Mesenchymal stem cell (in vitro differentiated cells and primary cell): ENCODE data around the gene JMJD7.

ENCODE experiments used
- DNase-seq: peaks from one replicate; pipeline ENCODE4 v3.0.0-alpha.2; 2013
- H2AFZ ChIP-seq: one replicate; pipeline ENCODE4 v1.6.1; 2013; ENCODE audit warnings: low read depth, mild to moderate bottlenecking, control low read depth, inconsistent platforms, low read length, moderate library complexity
- H2AK5ac ChIP-seq: 2 replicates; pipeline ENCODE4 v1.6.1; 2013; ENCODE audit warnings: low read length, moderate library complexity, mild to moderate bottlenecking, inconsistent platforms; ENCODE audit not compliant: severe bottlenecking
- H2BK120ac ChIP-seq: one replicate; pipeline ENCODE4 v1.6.1; 2013; ENCODE audit warnings: low read depth, mild to moderate bottlenecking, inconsistent platforms, low read length, moderate library complexity
- H2BK12ac ChIP-seq, 2 experiments: one replicate each; pipeline ENCODE4 v1.6.1; 2013; ENCODE audit warnings: inconsistent platforms in 2 of 2, low read length in 2 of 2, mild to moderate bottlenecking in 2 of 2, moderate library complexity in 2 of 2, control low read depth in 1 of 2
- H2BK15ac ChIP-seq: one replicate; pipeline ENCODE4 v1.6.1; 2013; ENCODE audit warnings: mild to moderate bottlenecking, low read depth, inconsistent platforms; ENCODE audit not compliant: poor library complexity, severe bottlenecking
- H2BK5ac ChIP-seq: 2 replicates; pipeline ENCODE4 v1.6.1; 2013; ENCODE audit warnings: low read depth, mild to moderate bottlenecking, low read length, control low read depth, inconsistent platforms; ENCODE audit not compliant: poor library complexity, severe bottlenecking
- H3K14ac ChIP-seq, 2 experiments: one replicate each; pipeline ENCODE4 v1.6.1; 2013; ENCODE audit warnings: inconsistent platforms in 2 of 2, low read length in 2 of 2, control low read depth in 1 of 2, mild to moderate bottlenecking in 1 of 2, moderate library complexity in 1 of 2
- H3K18ac ChIP-seq, 2 experiments: one replicate each; pipeline ENCODE4 v1.6.1; 2013; ENCODE audit warnings: inconsistent platforms in 2 of 2, low read length in 2 of 2, control low read depth in 1 of 2, low read depth in 1 of 2, mild to moderate bottlenecking in 1 of 2
- H3K23ac ChIP-seq, 2 experiments: one replicate each; pipeline ENCODE4 v1.6.1; 2013; ENCODE audit warnings: inconsistent platforms in 2 of 2, low read length in 2 of 2, mild to moderate bottlenecking in 2 of 2, moderate library complexity in 2 of 2, control low read depth in 1 of 2
- H3K27ac ChIP-seq: 2 replicates; pipeline ENCODE4 v1.5.1; 2013; ENCODE audit warnings: mild to moderate bottlenecking, moderate library complexity, low read length, control low read depth, inconsistent platforms; ENCODE audit not compliant: poor library complexity, severe bottlenecking
- H3K27me3 ChIP-seq, 2 experiments: 2 replicates each; pipeline versions ENCODE4 v1.6.1 to v1.7.0; 2013; ENCODE audit warnings: low read length in 2 of 2, mild to moderate bottlenecking in 2 of 2, moderate library complexity in 2 of 2, control low read depth in 1 of 2, inconsistent platforms in 1 of 2; ENCODE audit not compliant: control insufficient read depth in 1 of 2, insufficient read depth in 1 of 2
- H3K36me3 ChIP-seq, 2 experiments: 2 replicates each; pipeline versions ENCODE4 v1.6.1 to v1.7.0; 2013; ENCODE audit warnings: low read length in 2 of 2, control low read depth in 1 of 2, inconsistent platforms in 1 of 2, low read depth in 1 of 2, mild to moderate bottlenecking in 1 of 2; ENCODE audit not compliant: insufficient read depth in 2 of 2, control insufficient read depth in 1 of 2
- H3K4ac ChIP-seq, 2 experiments: one replicate each; pipeline ENCODE4 v1.6.1; 2013; ENCODE audit warnings: inconsistent platforms in 2 of 2, low read length in 2 of 2, mild to moderate bottlenecking in 2 of 2, moderate library complexity in 2 of 2, control low read depth in 1 of 2, low read depth in 1 of 2
- H3K4me1 ChIP-seq: 2 replicates; pipeline ENCODE4 v1.6.1; 2013; ENCODE audit warnings: low read depth, low read length, control low read depth; ENCODE audit not compliant: control insufficient read depth, insufficient read depth
- H3K4me2 ChIP-seq: 2 replicates; pipeline ENCODE4 v1.6.1; 2013; ENCODE audit warnings: low read length, mild to moderate bottlenecking, inconsistent platforms; ENCODE audit not compliant: poor library complexity, severe bottlenecking
- H3K4me3 ChIP-seq, 2 experiments: 2 replicates each; pipeline versions ENCODE4 v1.5.1 to v1.7.0; 2013; ENCODE audit warnings: low read length in 2 of 2, mild to moderate bottlenecking in 2 of 2, control low read depth in 1 of 2, low read depth in 1 of 2; ENCODE audit not compliant: insufficient read depth in 1 of 2
- H3K79me1 ChIP-seq: replicated peaks from 2 replicates; pipeline ENCODE4 v1.6.1; 2013; ENCODE audit warnings: mild to moderate bottlenecking, control low read depth, low read length, inconsistent platforms; ENCODE audit not compliant: poor library complexity, severe bottlenecking
- H3K9ac ChIP-seq: 2 replicates; pipeline ENCODE4 v1.7.0; 2013; ENCODE audit warnings: mild to moderate bottlenecking, low read length, moderate library complexity
- H3K9me3 ChIP-seq: 2 replicates; pipeline ENCODE4 v1.7.0; 2013; ENCODE audit warnings: mild to moderate bottlenecking, low read length; ENCODE audit not compliant: control insufficient read depth
- H4K8ac ChIP-seq: one replicate; pipeline ENCODE4 v1.6.1; 2013; ENCODE audit warnings: inconsistent platforms, mild to moderate bottlenecking, low read length, moderate library complexity
- H4K91ac ChIP-seq: one replicate; pipeline ENCODE4 v1.6.1; 2013; ENCODE audit warnings: mild to moderate bottlenecking, low read length, inconsistent platforms
- WGBS: methylation state at CpG from one replicate; pipeline ENCODE4 v1.1.7; 2013; ENCODE audit warnings: mixed read lengths; 5-methylcytosine and 5-hydroxymethylcytosine counted together

JMJD7 gene

DNA sequence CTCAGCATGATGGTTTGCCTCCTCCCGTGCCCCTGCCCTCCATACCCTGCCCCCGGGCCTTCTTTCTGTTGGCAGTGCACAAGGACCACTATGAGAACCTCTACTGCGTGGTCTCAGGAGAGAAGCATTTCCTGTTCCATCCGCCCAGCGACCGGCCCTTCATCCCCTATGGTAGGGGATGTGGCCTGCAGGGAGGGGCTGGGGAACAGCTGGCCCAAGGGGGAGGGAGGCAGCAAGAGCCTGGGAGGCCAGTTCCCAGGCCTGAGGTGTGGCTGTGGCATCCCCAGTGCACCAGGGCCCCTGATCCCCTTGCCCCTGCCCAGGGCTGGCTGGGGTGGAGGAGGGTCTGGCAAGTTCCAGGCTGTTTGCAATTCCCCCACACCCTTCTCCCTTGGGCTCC is 8.2 kb downstream of the JMJD7 start:
- H3K9me3 ChIP-seq = no peaks in the 10 kb centered on the region
- H3K36me3 ChIP-seq = peaks cover 5 to 46% of the 10 kb centered on the region in 2 experiments
- no peak overlapping the region for H2BK12ac ChIP-seq
- no peak overlapping the region for H2AFZ ChIP-seq
- H2AK5ac ChIP-seq = no peak overlapping the region
- peaks cover 7% of the 10 kb centered on the region for H3K79me1 ChIP-seq
- H3K4me2 ChIP-seq = no peak overlapping the region
- no peak overlapping the region for H3K27ac ChIP-seq
- no peak for DNase-seq
- no peak overlapping the region for H4K8ac ChIP-seq
- no peak overlapping the region for H2BK5ac ChIP-seq
- H2BK15ac ChIP-seq = no peak overlapping the region
- H3K23ac ChIP-seq = no peak overlapping the region
- no peak overlapping the region for H3K18ac ChIP-seq
- H4K91ac ChIP-seq = no peak overlapping the region
- no peaks in the 10 kb centered on the region for H3K27me3 ChIP-seq
- H3K4me3 ChIP-seq = peak overlapping the region in 1 of 2 experiments; percentile 2
- 47% methylated on average over 6 of the region's 6 CpGs for WGBS
- H3K14ac ChIP-seq = no peak overlapping the region
- H3K9ac ChIP-seq = no peak overlapping the region
- H3K4me1 ChIP-seq = peaks cover 8% of the 10 kb centered on the region
- no peak overlapping the region for H2BK120ac ChIP-seq
- no peak overlapping the region for H3K4ac ChIP-seq

DNA sequence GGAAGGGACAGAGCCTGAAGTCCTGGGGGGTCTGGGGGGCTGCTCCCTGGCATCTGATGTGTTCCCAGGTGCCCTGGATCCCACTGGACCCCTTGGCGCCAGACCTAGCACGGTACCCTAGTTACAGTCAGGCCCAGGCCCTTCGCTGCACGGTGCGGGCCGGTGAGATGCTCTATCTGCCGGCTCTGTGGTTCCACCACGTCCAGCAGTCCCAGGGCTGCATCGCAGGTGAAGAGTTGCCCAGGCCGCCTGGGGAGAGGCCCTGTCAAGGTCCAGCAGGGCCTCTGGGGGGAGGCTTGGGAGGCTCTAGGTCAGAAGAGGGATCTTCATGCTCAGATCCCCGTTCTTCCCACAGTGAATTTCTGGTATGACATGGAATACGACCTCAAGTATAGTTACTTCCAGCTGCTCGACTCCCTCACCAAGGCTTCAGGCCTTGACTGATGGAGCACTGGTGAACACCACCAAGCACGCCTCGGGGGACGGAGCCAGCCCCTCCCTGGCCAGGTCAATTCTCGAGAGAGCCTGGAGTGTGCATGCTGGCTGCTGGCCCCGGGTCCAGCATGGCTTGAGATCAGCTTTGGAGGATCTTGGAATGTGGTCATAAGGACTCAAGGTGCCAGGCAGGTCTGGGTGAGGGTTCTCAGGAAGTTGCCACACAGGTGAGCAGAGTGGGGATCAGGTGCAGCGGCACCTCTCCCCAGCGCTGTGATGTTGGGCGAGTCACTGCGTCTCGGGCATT is 9.0 kb downstream of the JMJD7 start:
- Histone ChIP-seq H2BK120ac (no peak overlapping the region), H3K79me1 (peaks cover 7% of the 10 kb centered on the region), H3K18ac (no peak overlapping the region), H4K8ac (no peak overlapping the region), H3K4ac (no peak overlapping the region), H3K9ac (no peak overlapping the region), H3K14ac (no peak overlapping the region), H3K4me1 (peaks cover 7% of the 10 kb centered on the region), H3K4me3 (no peak overlapping the region), H2AK5ac (no peak overlapping the region), H2BK5ac (no peak overlapping the region), H3K23ac (no peak overlapping the region), H4K91ac (no peak overlapping the region), H2BK12ac (no peak overlapping the region), H3K27ac (no peak overlapping the region), H3K27me3 (no peaks in the 10 kb centered on the region), H3K4me2 (no peak overlapping the region), H3K9me3 (no peaks in the 10 kb centered on the region), H2AFZ (no peak overlapping the region), H2BK15ac (no peak overlapping the region), H3K36me3 (peaks cover 5 to 49% of the 10 kb centered on the region in 2 experiments)
- WGBS = 95% methylated on average over 23 of the region's 23 CpGs
- no peak for DNase-seq

DNA sequence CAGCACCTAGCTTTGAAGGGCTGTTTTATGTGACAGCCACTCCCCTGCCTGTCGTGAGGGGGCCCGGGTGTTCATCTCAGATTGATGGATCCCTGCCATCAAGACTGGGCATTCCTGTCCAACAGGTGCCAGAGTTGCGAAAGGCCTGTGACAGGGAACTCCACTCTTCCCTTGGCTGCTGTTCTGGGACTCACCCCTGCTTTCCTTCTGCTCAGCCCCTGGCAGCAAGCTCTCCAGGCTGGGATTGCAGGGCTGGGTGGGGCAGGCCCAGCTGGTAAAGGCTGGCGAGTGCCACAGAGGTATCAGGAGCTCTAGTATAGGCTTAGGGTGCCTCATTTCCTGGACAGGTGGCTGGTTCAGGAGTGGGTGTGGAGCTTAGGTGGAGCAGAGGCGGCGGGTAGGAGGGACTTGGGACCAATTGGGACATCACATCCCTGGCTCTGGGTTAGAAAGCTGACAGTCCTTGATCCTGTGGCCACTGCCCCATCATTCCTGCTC is 10.6 kb downstream of the JMJD7 start, which contains the start of gene PLA2G4B:
Gene PLA2G4B, plus strand, starts transcription at position 448 of the 498 bp plus-strand sequence. CDS start 67 bp downstream, outside the sequence.
- no peak within 1 kb of the TSS for H3K27ac ChIP-seq
- no peak within 1 kb of the TSS for H4K8ac ChIP-seq
- no peaks in the 10 kb centered on the region for H3K27me3 ChIP-seq
- WGBS = 99% methylated on average over 6 of the region's 6 CpGs
- no peak for DNase-seq
- no peak within 1 kb of the TSS for H3K23ac ChIP-seq
- H2BK120ac ChIP-seq = no peak within 1 kb of the TSS
- H2BK15ac ChIP-seq = no peak within 1 kb of the TSS
- H3K4me2 ChIP-seq = no peak within 1 kb of the TSS
- H3K9ac ChIP-seq = no peak within 1 kb of the TSS
- H2AK5ac ChIP-seq = no peak within 1 kb of the TSS
- H2BK5ac ChIP-seq = no peak within 1 kb of the TSS
- H3K79me1 ChIP-seq = peaks cover 7% of the 10 kb centered on the region
- H3K4me3 ChIP-seq = no peak within 1 kb of the TSS
- H4K91ac ChIP-seq = no peak within 1 kb of the TSS
- H3K4me1 ChIP-seq = peaks cover 5% of the 10 kb centered on the region
- H2BK12ac ChIP-seq = no peak within 1 kb of the TSS
- no peaks in the 10 kb centered on the region for H3K9me3 ChIP-seq
- no peak within 1 kb of the TSS for H3K18ac ChIP-seq
- H3K14ac ChIP-seq = no peak within 1 kb of the TSS
- H3K4ac ChIP-seq = no peak within 1 kb of the TSS
- H2AFZ ChIP-seq = no peak within 1 kb of the TSS
- peaks cover 0 to 51% of the 10 kb centered on the region in 2 experiments for H3K36me3 ChIP-seq

DNA sequence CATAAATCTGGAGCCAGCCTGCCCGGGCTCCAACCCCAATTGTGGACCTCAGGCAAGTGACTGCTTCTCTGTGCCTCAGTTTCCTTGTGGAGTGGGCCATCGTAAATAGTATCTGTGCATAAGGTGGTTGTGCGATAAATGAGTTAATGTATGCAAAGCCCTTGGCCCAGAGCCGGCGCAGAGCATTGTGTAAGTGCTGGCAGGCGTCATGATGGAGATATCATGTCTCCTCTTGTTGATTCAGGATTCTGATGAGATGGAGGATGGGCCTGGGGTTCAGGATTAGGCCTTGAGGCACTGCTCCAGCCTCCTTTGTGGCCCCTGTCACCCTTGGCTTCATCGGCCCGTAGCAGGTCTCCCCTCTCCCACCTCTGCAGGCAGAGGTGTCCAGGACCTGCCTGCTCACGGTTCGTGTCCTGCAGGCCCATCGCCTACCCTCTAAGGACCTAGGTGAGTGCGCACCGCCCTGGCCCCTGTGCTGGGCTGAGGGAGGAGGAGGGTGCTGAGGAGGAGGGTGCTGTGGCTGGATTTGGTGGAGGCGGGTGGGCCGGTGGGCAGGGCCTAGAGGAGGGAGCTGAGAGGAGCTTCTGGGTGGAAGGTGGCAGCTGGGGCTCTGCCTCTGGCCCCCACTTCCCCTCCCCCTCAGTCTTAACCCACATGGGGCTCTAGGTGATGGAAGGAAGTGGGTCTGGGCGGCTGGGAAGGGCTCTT is 12.0 kb downstream of the JMJD7 start:
- Histone ChIP-seq H3K79me1 (no peaks in the 10 kb centered on the region), H2AK5ac (no peak overlapping the region), H2AFZ (no peak overlapping the region), H3K4me1 (peaks cover 4% of the 10 kb centered on the region), H2BK12ac (no peak overlapping the region), H3K18ac (no peak overlapping the region), H2BK15ac (no peak overlapping the region), H3K9ac (no peak overlapping the region), H3K4me2 (no peak overlapping the region), H2BK5ac (no peak overlapping the region), H3K14ac (no peak overlapping the region), H4K8ac (no peak overlapping the region), H3K4ac (no peak overlapping the region), H3K23ac (no peak overlapping the region), H4K91ac (no peak overlapping the region), H3K27me3 (no peaks in the 10 kb centered on the region), H2BK120ac (no peak overlapping the region), H3K9me3 (no peaks in the 10 kb centered on the region), H3K4me3 (no peak overlapping the region), H3K36me3 (peaks cover 0 to 58% of the 10 kb centered on the region in 2 experiments), H3K27ac (no peak overlapping the region)
- no peak for DNase-seq
- WGBS = 98% methylated on average over 14 of the region's 16 CpGs
